ENCODE data around the gene ZSCAN5B. TPM values are rescaled to one million over a fixed set of nuclear protein-coding genes. Genes with fewer than 3 reads are reported as not detected.

Gene ZSCAN5B
- total RNA-seq, 1 donor from 2014 or later = not detected

Other genes starting within 250 kb of the ZSCAN5B start
- not detected for gene NLRP8, start 250.0 kb downstream of the ZSCAN5B start, total RNA-seq
- not detected for gene NLRP5, start 211.0 kb downstream of the ZSCAN5B start, total RNA-seq
- 35.3 TPM for gene ZNF787, start 76.5 kb downstream of the ZSCAN5B start, total RNA-seq
- gene ZNF444, start 56.5 kb downstream of the ZSCAN5B start, total RNA-seq = 29.1 TPM
- not detected for gene GALP, start 21.8 kb downstream of the ZSCAN5B start, total RNA-seq
- not detected for gene ZSCAN5C, start 4.5 kb upstream of the ZSCAN5B start, total RNA-seq
- gene EDDM13, start 75.0 kb upstream of the ZSCAN5B start, total RNA-seq = not detected
- 20.3 TPM for gene ZSCAN5A, start 117.1 kb upstream of the ZSCAN5B start, total RNA-seq
- 3.6 TPM for gene ZNF582, start 195.8 kb upstream of the ZSCAN5B start, total RNA-seq
- gene ZNF583, start 206.5 kb upstream of the ZSCAN5B start, total RNA-seq = 5.4 TPM